HEK293T (cell line): ENCODE measurements around the gene C1S.

Experiments
- BHLHE40 ChIP-seq: fragments of 450-650 bp; IDR thresholded peaks from 2 replicates; pipeline ENCODE4 v1.6.1; 2016; ENCODE audit warnings: mild to moderate bottlenecking, moderate library complexity, borderline replicate concordance
- CTBP1 ChIP-seq: fragments of 450-650 bp; IDR thresholded peaks from 2 replicates; pipeline ENCODE4 v1.6.1; 2016; ENCODE audit warnings: borderline replicate concordance
- ELF4 ChIP-seq: fragments of 450-650 bp; IDR thresholded peaks from 2 replicates; pipeline ENCODE4 v1.6.1; 2017; ENCODE audit warnings: antibody characterized with exemption
- FOXA1 ChIP-seq: fragments of 450-650 bp; IDR thresholded peaks from 2 replicates; pipeline ENCODE4 v1.6.1; 2016; ENCODE audit warnings: mild to moderate bottlenecking
- FOXK2 ChIP-seq: fragments of 450-650 bp; IDR thresholded peaks from 2 replicates; pipeline ENCODE4 v1.6.1; 2016; ENCODE audit warnings: mild to moderate bottlenecking
- FOXM1 ChIP-seq: fragments of 450-650 bp; IDR thresholded peaks from 2 replicates; pipeline ENCODE4 v1.6.1; 2017; ENCODE audit warnings: mild to moderate bottlenecking, borderline replicate concordance
- HDGF ChIP-seq: fragments of 450-650 bp; IDR thresholded peaks from 2 replicates; pipeline ENCODE4 v1.6.1; 2017; ENCODE audit warnings: antibody characterized with exemption, borderline replicate concordance
- L3MBTL2 ChIP-seq: fragments of 450-650 bp; conservative IDR thresholded peaks from 2 replicates; pipeline ENCODE4 v1.6.1; 2016; ENCODE audit warnings: mild to moderate bottlenecking
- NFRKB ChIP-seq: fragments of 450-650 bp; IDR thresholded peaks from 2 replicates; pipeline ENCODE4 v1.6.1; 2016; ENCODE audit warnings: mild to moderate bottlenecking, moderate library complexity
- SP1 ChIP-seq: fragments of 450-650 bp; IDR thresholded peaks from 2 replicates; pipeline ENCODE4 v1.6.1; 2017
- SUZ12 ChIP-seq: fragments of 450-650 bp; IDR thresholded peaks from 2 replicates; pipeline ENCODE4 v1.6.1; 2016; ENCODE audit warnings: mild to moderate bottlenecking
- TARDBP ChIP-seq: fragments of 450-650 bp; IDR thresholded peaks from 2 replicates; pipeline ENCODE4 v1.6.1; 2016
- ZNF384 ChIP-seq: fragments of 450-650 bp; IDR thresholded peaks from 2 replicates; pipeline ENCODE4 v1.6.1; 2016
- TF ChIP-seq, protein P1 (sequence below): fragments of 450-650 bp; IDR thresholded peaks from 2 replicates; pipeline ENCODE4 v1.6.1; 2016

- TF ChIP-seq SP1: no peak
- TF ChIP-seq SUZ12: no peak
- TF ChIP-seq FOXA1: no peak
- no peak for TF ChIP-seq CTBP1
- TF ChIP-seq BHLHE40: no peak
- no peak for TF ChIP-seq HDGF
- TF ChIP-seq L3MBTL2: no peak
- no peak for TF ChIP-seq FOXK2
- TF ChIP-seq NFRKB: no peak
- TF ChIP-seq FOXM1: no peak
- TF ChIP-seq ZNF384: no peak
- no peak for TF ChIP-seq ELF4
- TF ChIP-seq TARDBP: no peak
- TF ChIP-seq, protein P1, sequence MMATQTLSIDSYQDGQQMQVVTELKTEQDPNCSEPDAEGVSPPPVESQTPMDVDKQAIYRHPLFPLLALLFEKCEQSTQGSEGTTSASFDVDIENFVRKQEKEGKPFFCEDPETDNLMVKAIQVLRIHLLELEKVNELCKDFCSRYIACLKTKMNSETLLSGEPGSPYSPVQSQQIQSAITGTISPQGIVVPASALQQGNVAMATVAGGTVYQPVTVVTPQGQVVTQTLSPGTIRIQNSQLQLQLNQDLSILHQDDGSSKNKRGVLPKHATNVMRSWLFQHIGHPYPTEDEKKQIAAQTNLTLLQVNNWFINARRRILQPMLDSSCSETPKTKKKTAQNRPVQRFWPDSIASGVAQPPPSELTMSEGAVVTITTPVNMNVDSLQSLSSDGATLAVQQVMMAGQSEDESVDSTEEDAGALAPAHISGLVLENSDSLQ: no peak
Measured at GRCh38 chr12:7018350-7019042, 42.0 kb upstream of the C1S start, which contains the start of gene LPCAT3.
